Motor neuron (in vitro differentiated cells): ENCODE measurements around the gene UQCRH. TPM values are rescaled to one million over a fixed set of nuclear protein-coding genes. Genes with fewer than 3 reads are reported as not detected.
A peak's percentile ranks its signal among the peaks of the same experiment; 100 is the strongest.
"Not testable (repeated sequence)": the region's sequence is repeated elsewhere in the genome, so short reads cannot be mapped to it uniquely, and the experiment has no call there.

Experiments
- ATAC-seq, 8 experiments: fragments of 200-7000 bp; cut with Tn5 transposase; replicated peaks in 6 of 8; 2 replicates each; pipeline ENCODE4 v1.8.0; 2021; ENCODE audit warnings: mild to moderate bottlenecking in 8 of 8, moderate library complexity in 8 of 8
- H3K27ac ChIP-seq, 2 donors: fragments of 250-450 bp; sonication (Bioruptor Pico); 2 replicates each; pipeline ENCODE4 v1.9.0; 2021; ENCODE audit warnings: antibody characterized with exemption in 2 of 2, mild to moderate bottlenecking in 2 of 2, moderate library complexity in 1 of 2
- H3K4me1 ChIP-seq, 2 donors: fragments of 250-450 bp; sonication (Bioruptor Pico); replicated peaks in 1 of 2; 2 replicates each; pipeline ENCODE4 v1.6.1; 2021; ENCODE audit warnings: antibody characterized with exemption in 2 of 2, mild to moderate bottlenecking in 2 of 2, moderate library complexity in 1 of 2
- H3K4me3 ChIP-seq, 5 donors: fragments of 250-450 bp; sonication (Bioruptor Pico); 2 replicates each; pipeline ENCODE4 v1.9.0; 2021; ENCODE audit warnings: antibody characterized with exemption in 5 of 5, mild to moderate bottlenecking in 5 of 5, moderate library complexity in 4 of 5
- WGBS, 10 experiments: fragments of 450-650 bp; shearing (Covaris generic); methylation state at CpG; one replicate each; pipeline ENCODE4 v1.0.0; 2022; 5-methylcytosine and 5-hydroxymethylcytosine counted together
- in situ Hi-C, 9 experiments: fragments of 400-800 bp; cut with MboI; loops; one replicate each; pipeline ENCODE4 v1.15.0; 2021; ENCODE audit warnings: low sequenced_read_pairs in 9 of 9, low pct_unique_long_range_greater_than_20kb in 2 of 9; ENCODE audit not compliant: unreplicated experiment in 9 of 9
- total RNA-seq, 8 experiments: library from RNA; unstranded; fragments of 300-600 nt; gene quantifications; 2 replicates each; pipeline versions ENCODE4 v1.2.3 to v1.2.4, GENCODE V29; 2022

The UQCRH gene
- total RNA-seq, 8 experiments from 2014 or later, result 462 to 1,061 (median 717) TPM

- WGBS, 10 experiments, result 0 to 3% (median 1%) methylated on average over 3 to 21 of the region's 32 CpGs; no CpG with 5 or more reads in 7 of the 10 experiments
- in situ Hi-C loops, result no loop called here
- H3K27ac ChIP-seq, result peak overlapping the region; percentile 99
- peaks cover 23 to 29% of the 10 kb centered on the region in 2 donors for H3K4me1 ChIP-seq
- H3K4me3 ChIP-seq, result peak overlapping the region; percentile 65 to 96 (median 94)
- peak; percentile 9 to 30 (median 20) for ATAC-seq
These were observed 859 bp upstream of the UQCRH start for GRCh38 chr1:46302641-46303037.

DNA sequence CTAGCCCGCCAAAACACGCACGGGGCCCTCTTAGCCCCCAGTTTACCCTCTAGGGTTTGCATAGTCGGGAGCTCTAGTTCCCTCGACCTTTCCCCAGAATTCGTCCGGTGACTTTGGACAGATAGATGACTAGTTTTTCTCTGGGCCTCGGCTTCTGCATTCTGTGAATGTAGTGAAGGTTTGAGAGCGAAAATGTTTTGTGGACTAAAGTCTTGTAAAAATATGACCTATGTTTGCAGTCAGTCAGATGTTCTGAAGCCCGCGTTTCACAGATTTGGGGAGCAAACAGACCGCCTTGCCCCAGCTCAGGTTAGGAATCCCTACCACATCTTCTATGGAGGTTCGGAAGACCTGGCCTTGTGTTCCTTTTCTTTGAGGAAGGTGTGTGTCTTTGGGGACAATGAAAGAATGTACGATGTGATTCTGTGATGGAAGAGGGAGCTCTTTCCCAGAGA lies 401 bp downstream of the UQCRH start:
- H3K4me1 ChIP-seq, result peaks cover 23 to 24% of the 10 kb centered on the region in 2 donors
- peak overlapping the region; percentile 99 for H3K27ac ChIP-seq
- peak overlapping the region; percentile 65 to 96 (median 94) for H3K4me3 ChIP-seq
- in situ Hi-C loops, result no loop called here
- 0 to 10% (median 1%) methylated on average over 1 to 12 of the region's 14 CpGs; no CpG with 5 or more reads in 2 of the 10 experiments for WGBS, 10 experiments
- ATAC-seq, result no peak

DNA sequence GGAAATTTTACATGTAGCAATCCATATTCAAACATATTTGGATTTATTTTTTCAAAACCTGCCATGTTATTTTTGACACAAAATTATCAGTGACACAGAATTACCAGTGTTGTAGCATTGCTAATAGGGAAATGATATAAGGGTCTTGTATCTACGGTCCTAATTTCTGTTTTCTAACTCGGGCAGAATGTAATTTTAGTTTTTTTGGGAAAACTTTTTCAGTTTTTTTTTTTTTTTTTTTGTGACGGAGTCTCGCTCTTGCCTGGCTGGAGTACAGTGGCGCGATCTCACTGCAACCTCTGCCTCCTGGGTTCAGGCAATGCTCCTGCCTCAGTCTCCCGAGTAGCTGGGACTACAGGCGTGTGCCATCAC lies 2.6 kb downstream of the UQCRH start:
- WGBS, 10 experiments, result 83 to 100% (median 93%) methylated on average over 1 to 8 of the region's 8 CpGs; no CpG with 5 or more reads in 2 of the 10 experiments
- in situ Hi-C loops, result no loop called here
- Histone ChIP-seq H3K4me3 (no peak overlapping the region), H3K27ac (no peak overlapping the region), H3K4me1 (peaks cover 10 to 12% of the 10 kb centered on the region in 2 donors)
- ATAC-seq, result no peak

- Histone ChIP-seq H3K4me3 (no peak overlapping the region), H3K27ac (no peak overlapping the region), H3K4me1 (peaks cover 8 to 10% of the 10 kb centered on the region in 2 donors)
- no peak for ATAC-seq
- in situ Hi-C loops, result no loop called here
- 77 to 100% (median 93%) methylated on average over 1 to 15 of the region's 16 CpGs; no CpG with 5 or more reads in 2 of the 10 experiments for whole genome bisulfite sequencing, 10 experiments
These were observed 6.1 kb downstream of the UQCRH start for GRCh38 chr1:46309401-46310159.

- WGBS, 10 experiments, result 89 to 100% (median 100%) methylated on average over 1 to 4 of the region's 4 CpGs; no CpG with 5 or more reads in 3 of the 10 experiments
- no peak for ATAC-seq
- peaks cover under 1 to 5% of the 10 kb centered on the region in 2 donors for H3K4me1 ChIP-seq
- in situ Hi-C loops, result no loop called here
- no peak overlapping the region for H3K4me3 ChIP-seq
- H3K27ac ChIP-seq, result no peak overlapping the region
These were observed 6.8 kb downstream of the UQCRH start for GRCh38 chr1:46310321-46310720.

DNA sequence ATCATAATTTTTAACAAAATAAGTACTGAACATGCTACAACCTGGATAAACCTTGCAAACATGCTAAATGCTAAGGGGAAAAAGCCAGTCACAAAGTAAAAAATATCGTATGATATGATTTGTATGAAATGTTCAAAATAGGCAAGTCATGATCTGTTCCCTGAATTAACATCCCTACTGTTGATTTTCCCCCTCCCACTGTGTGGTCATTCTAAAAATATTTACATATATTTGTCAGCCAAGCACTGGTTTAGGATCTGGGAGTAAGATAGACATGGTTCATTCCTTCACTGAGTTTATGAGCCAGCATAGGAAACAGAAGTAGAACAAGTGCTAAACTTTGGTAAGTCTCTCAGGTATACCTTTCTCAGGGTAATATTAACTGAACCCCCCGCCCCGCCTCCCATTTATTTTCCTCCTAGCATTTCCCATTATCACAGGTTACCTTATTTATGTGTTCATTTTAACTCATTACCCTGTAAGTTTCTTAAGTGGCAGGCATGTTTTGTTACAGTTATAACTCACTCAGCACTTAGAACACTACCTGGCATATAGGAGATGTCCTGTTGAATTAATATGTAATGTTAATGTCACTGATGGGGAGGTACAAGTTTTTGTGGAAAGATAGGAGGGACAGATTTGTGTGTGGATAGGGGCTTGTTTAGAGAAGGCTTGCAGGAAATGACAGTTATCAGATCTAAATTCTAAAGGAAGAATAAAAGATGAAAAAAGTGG lies 12.3 kb downstream of the UQCRH start:
- Histone ChIP-seq H3K27ac (no peak overlapping the region), H3K4me3 (no peak overlapping the region), H3K4me1 (peaks cover 3 to 8% of the 10 kb centered on the region in 2 donors)
- peak in 3 of 8 experiments; percentile 71 to 95 (median 93) for ATAC-seq
- 42 to 100% (median 92%) methylated on average over 1 to 3 of the region's 3 CpGs for WGBS, 10 experiments
- in situ Hi-C loops, result no loop called here

DNA sequence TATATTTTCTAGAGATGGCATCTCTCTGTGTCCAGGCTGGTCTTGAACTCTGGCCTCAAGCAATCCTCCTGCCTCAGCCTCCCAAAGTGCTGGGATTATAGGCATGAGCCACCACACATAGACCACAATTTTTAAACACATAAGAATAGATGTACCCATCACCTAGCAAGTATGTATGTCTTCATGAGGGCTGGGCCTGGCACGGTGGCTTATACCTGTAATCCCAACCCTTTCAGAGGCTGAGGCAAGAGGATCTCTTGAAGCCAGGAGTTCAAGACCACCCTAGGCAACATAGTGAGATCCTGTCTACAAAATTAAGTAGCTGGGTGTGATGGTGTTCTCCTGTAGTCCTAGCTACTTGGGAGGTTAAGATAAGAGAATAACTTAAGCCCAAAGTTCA lies 13.8 kb downstream of the UQCRH start:
- no peak for ATAC-seq
- no peak overlapping the region for H3K27ac ChIP-seq
- WGBS, 10 experiments, result 71 to 100% (median 90%) methylated on average over 1 of the region's 1 CpG; no CpG with 5 or more reads in 5 of the 10 experiments
- in situ Hi-C loops, result no loop called here
- H3K4me3 ChIP-seq, result no peak overlapping the region
- peaks cover 8% of the 10 kb centered on the region in 2 donors for H3K4me1 ChIP-seq

- H3K4me1 ChIP-seq, in situ Hi-C loops, H3K27ac ChIP-seq, ATAC-seq, H3K4me3 ChIP-seq: not testable (repeated sequence)
- 76 to 100% (median 94%) methylated on average over 2 to 6 of the region's 6 CpGs; no CpG with 5 or more reads in 5 of the 10 experiments for WGBS, 10 experiments
These were observed 15.8 kb downstream of the UQCRH start for GRCh38 chr1:46319301-46319700.

DNA sequence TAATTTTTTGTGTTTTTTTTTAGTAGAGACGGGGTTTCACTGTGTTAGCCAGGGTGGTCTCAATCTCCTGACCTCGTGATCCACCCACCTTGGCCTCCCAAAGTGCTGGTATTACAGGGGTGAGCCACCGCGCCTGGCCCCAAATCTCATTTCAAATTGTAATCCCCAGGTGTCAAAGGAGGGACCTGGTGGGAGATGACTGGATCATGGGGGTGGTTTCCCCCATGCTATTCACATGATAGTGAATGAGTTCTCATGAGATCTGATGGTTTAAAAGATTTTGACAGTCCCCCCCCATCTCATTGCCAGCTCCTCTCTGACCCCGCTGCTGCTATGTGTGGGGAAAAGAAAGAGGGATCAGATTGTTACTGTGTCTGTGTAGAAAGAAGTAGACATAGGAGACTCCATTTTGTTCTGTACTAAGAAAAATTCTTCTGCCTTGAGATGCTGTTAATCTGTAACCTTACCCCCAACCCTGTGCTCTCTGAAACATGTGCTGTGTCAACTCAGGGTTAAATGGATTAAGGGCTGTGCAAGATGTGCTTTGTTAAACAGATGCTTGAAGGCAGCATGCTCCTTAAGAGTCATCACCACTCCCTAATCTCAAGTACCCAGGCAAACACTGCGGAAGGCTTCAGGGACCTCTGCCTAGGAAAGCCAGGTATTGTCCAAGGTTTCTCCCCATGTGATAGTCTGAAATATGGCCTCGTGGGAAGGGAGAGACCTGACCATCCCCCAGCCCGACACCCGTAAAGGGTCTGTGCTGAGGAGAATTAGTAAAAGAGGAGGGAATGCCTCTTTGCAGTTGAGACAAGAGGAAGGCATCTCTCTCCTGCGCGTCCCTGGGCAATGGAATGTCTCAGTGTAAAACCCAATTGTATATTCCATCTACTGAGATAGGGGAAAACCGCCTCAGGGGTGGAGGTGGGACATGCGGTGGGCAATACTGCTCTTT lies 16.7 kb downstream of the UQCRH start:
- ATAC-seq, H3K4me3 ChIP-seq, H3K4me1 ChIP-seq, in situ Hi-C loops: not testable (repeated sequence)
- WGBS, 10 experiments, result 67 to 92% (median 83%) methylated on average over 1 to 10 of the region's 13 CpGs; no CpG with 5 or more reads in 7 of the 10 experiments
- H3K27ac ChIP-seq, result peak overlapping the region; percentile 44 to 47

DNA sequence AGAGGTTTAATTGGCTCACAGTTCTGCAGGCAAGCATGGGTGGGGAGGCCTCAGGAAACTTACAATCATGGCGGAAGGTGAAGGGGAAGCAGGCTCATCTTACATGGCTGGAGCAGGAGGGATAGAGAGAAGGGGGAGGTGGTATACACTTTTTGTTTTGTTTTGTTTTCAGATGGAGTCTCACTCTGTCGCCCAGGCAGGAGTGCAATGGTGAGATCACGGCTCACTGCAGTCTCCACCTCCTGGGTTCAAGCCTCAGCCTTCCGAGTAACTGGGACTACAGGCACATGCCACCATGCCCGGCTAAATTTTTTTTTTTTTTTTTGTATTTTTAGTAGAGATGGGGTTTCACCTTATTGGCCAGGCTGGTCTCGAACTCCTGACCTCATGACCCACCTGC lies 18.7 kb downstream of the UQCRH start:
- H3K27ac ChIP-seq, H3K4me3 ChIP-seq, H3K4me1 ChIP-seq, ATAC-seq, in situ Hi-C loops: not testable (repeated sequence)
- 87 to 100% (median 99%) methylated on average over 1 to 6 of the region's 6 CpGs; no CpG with 5 or more reads in 2 of the 10 experiments for WGBS, 10 experiments

DNA sequence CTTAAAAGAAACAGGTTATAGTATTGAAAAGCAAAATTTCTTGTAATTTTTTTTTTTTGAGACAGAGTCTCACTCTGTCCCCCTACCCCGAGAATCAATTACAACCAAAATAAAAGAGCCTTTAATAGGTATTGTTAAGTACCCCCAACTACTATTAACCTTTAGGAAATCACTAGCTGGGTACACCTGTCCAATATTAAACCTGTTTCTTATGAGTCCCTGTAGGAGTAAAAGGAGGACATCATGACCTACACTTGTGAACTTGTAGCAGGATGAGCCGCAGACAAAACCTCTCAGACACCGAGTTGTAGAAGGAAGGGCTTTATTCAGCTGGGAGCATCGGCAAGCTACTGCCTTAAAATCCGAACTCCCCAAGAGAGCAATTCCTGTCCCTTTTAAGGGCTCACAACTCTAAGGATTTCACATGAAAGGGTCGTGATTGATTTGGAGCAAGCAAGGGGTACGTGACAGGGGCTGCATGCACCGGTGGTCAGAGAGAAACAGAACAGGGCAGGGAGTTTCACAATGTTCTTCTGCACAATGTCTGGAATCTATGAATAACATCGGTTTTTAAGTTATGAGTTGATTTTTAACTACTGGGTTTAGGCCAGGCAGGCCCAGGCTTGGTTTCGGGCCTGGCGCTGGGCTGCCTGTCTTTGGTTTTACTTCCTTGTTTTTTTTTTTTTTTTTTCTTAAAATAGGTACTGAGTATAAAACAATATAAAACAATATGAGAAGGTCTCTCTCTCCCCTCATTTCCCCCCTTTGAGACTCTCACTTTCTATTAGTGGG lies 22.0 kb downstream of the UQCRH start:
- H3K27ac ChIP-seq, ATAC-seq, H3K4me3 ChIP-seq, H3K4me1 ChIP-seq, in situ Hi-C loops: not testable (repeated sequence)
- WGBS, 10 experiments, result 80 to 100% (median 93%) methylated on average over 1 to 9 of the region's 11 CpGs; no CpG with 5 or more reads in 2 of the 10 experiments

GRCh38 chr1:46328182-46328581 lies 24.7 kb downstream of the UQCRH start:
- ATAC-seq, H3K27ac ChIP-seq, H3K4me1 ChIP-seq, H3K4me3 ChIP-seq, in situ Hi-C loops: not testable (repeated sequence)
- WGBS, 10 experiments, result 40 to 100% (median 90%) methylated on average over 1 to 7 of the region's 7 CpGs; no CpG with 5 or more reads in 1 of the 10 experiments
